Measurements from ENCODE around the gene LRRC7.
A peak's percentile ranks its signal among the peaks of the same experiment; 100 is the strongest.

The LRRC7 gene

GRCh38 chr1:70017770-70018169, 450.0 kb downstream of the LRRC7 start:
- TF ChIP-seq CTCF (IDR thresholded peaks at IDR 0.05; ENCODE audit: low read depth, low read length): no peak
- no peak for DNase-seq (ENCODE audit: extremely low read depth, low read depth)

- no peak for TF ChIP-seq CTCF (IDR thresholded peaks at IDR 0.05; ENCODE audit: low read depth, low read length)
- DNase-seq (ENCODE audit: extremely low read depth, low read depth): no peak
Observed at GRCh38 chr1:70024272-70024671, 456.6 kb downstream of the LRRC7 start.

GRCh38 chr1:70025052-70025451, 457.3 kb downstream of the LRRC7 start:
- TF ChIP-seq CTCF (IDR thresholded peaks at IDR 0.05; ENCODE audit: low read depth, low read length): no peak
- no peak for DNase-seq (ENCODE audit: extremely low read depth, low read depth)

- no peak for TF ChIP-seq CTCF (IDR thresholded peaks at IDR 0.05; ENCODE audit: low read depth, low read length)
- DNase-seq (ENCODE audit: extremely low read depth, low read depth): no peak
Observed at GRCh38 chr1:70025846-70026245, 458.1 kb downstream of the LRRC7 start.

GRCh38 chr1:70033266-70033873, 465.6 kb downstream of the LRRC7 start:
- no peak for TF ChIP-seq CTCF (IDR thresholded peaks at IDR 0.05; ENCODE audit: low read depth, low read length)
- DNase-seq (ENCODE audit: extremely low read depth, low read depth): no peak

GRCh38 chr1:70033936-70034335, 466.2 kb downstream of the LRRC7 start:
- no peak for TF ChIP-seq CTCF (IDR thresholded peaks at IDR 0.05; ENCODE audit: low read depth, low read length)

GRCh38 chr1:70034403-70034802, 466.7 kb downstream of the LRRC7 start:
- peak; percentile 50 for TF ChIP-seq CTCF (IDR thresholded peaks at IDR 0.05; ENCODE audit: low read depth, low read length)
- DNase-seq (ENCODE audit: extremely low read depth, low read depth): no peak

More at GRCh38 chr1:70033936-70034335, 466.2 kb downstream of the LRRC7 start:
- DNase-seq (ENCODE audit: extremely low read depth, low read depth): no peak

Measured in AG09319 (cell line).